NCI-H748 (cell line): Measurements from ENCODE around the gene BACH1.
"Not testable (repeated sequence)": the region's sequence is repeated elsewhere in the genome, so short reads cannot be mapped to it uniquely, and the experiment has no call there.

ENCODE experiments used
- DNase-seq: peaks from one replicate; lab custom pipeline; 2025; ENCODE audit not compliant: unreplicated experiment; lab: John Stamatoyannopoulos, UW

Gene BACH1

GRCh38 chr21:29298348-29299045 lies at the start of gene BACH1:
TSS of gene BACH1 (plus strand) at chr21:29298922. CDS start at chr21:29321281, 22,359 bp downstream.
- DNase-seq: peak; percentile 90

- DNase-seq: not testable (repeated sequence)
Observed at GRCh38 chr21:29249289-29249688, 49.4 kb upstream of the BACH1 start.

DNA sequence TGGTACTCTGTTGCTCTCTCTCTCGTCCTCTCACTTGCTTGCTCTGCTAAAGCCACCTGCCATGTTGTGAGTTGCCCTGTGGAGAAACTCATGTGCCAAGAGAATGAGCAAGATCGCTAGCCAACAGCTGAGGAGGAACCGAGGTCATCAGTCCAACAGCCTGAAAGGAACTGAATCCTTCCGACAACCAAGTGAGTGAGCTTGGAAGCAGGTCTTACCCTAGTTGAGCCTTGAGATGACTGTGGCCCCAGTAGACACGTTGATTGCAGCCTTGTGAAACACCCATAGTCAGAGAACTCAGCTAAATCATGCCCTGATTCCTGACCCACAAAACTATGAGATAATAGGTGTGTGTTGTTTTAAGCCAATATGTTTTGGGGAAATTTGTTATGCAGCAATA lies 48.1 kb upstream of the BACH1 start:
- DNase-seq: no peak

- DNase-seq: not testable (repeated sequence)
Observed at GRCh38 chr21:29253861-29254260, 44.9 kb upstream of the BACH1 start.

- no peak for DNase-seq
Observed at GRCh38 chr21:29254550-29254949, 44.2 kb upstream of the BACH1 start.

DNA sequence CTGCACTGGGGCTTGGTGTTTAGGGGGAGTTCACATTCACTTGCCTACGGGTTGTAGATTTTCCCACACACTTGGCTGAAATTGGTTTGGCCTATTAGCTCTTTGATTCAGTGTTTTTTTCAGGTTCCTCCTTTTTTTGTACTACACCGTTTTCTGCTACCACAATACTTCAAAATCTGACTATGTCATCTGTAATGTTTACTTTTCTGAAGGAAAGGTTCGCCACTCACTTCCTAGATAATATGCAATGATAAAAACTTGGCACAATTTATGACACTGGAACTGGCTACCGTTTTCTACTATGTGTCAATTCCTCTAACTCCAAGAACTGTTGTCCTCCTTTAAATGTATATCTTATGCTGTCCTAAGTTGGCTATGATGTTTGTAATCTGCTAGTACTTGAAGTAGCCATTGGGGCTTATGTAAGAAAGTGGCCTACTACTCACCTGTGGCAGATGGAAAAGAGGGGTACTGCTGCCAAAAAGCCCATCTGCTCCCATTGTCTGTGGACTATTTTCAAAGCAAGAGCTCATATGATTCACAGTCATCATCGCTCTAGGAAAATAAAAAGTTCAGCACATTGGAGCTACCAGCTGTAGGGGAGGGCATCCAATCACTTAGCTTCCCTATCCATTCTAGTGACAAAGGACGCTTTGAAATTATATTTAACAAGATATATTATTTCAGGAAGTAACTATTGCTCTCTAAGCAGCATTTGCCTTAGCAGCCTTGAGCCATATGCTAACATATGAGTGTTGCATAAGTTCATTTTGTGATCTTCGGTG lies 42.4 kb upstream of the BACH1 start:
- peak; percentile 23 for DNase-seq

- no peak for DNase-seq
Observed at GRCh38 chr21:29257701-29258100, 41.0 kb upstream of the BACH1 start.

DNA sequence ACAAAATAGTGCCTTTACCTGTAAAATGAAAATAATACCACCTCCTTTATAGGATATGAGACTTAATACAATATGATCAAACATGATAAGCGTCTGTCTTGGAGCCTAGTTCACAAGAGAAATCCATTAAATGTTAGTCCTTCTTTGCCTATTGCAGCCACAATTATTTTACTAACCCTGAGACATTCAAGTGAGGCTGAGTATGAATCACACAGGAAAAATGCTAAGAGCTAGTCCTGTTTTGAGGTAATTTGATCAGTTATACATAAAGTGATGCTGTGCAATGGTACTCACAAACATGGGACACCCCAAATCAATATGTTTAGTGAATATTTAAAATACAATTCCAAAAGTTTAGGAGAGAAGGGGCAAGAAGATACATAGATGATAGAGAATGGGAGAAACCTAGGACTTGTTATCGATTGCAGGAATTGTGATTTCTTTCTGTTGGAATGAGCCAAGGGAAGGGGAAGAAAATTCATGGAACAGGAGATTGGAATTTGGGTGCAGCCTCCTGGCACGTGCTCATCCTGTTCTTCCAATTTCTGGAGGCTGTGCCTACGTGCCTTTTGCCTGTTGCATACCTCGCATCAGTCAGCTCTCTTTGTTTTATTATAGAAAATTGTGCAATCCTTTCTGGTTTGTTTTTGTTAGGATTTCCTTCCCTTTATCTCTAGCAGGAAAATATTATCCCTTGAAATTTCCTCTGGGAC lies 39.9 kb upstream of the BACH1 start:
- DNase-seq: no peak

DNA sequence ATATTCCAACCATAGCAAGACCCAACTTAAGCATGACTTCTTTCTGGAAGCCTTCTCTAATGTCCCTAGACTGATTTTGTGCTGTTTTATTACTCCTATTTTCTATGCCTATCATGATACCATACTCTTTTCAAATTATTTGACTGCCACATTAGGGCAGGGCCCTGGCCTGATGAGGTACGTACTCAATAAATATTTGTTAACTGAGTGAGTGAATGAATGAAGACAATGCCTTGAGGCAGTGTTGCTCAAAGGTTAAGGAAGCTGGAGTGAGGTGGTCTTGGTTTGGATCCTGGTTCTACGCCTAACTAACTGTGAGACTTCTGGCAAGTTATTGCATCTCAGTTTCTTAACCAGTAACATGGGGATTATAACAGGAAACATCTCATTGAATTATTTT lies 38.3 kb upstream of the BACH1 start:
- DNase-seq: no peak

DNA sequence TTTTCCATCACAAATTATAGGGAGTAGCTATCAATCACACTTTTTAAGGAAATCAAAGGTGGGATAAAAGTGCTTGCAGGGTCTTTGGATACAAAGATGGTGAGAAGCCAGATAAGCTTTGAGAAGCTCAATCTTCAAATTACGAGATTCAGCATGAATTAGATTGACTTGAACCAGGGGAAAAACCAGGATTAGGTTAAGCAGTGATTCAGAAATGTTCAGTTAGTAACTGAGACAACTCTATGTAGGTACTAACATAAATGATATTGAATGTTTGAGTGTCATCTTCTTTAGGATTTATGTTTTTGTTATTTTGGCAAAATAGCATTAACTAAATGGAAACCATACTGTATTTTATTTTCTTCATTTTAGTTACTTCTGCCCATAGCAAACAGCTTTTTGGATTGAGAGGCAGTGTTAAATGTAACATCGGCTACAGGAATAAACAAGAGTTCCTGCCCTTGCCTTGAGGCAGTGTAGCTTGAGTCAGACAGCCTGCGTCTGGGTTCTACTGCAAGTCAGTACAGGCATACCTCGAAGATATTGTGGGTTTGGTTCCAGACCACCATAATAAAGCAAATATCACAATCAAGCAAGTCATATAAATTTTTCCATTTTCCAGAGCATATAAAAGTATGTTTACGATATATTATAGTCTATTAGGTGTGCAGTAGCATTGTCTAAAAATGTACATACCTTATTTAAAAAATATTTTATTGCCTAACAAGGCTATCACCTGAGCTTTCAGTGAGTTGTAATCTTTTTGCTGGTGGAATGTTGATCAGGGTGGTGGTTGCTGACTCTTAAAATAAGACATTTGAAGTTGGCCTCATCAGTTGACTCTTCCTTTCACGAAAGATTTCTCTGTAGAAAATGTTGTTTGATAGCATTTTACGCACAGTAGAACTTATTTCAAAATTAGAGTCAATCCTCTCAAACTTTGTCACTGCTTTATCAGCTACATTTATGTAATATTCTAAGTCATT lies 36.9 kb upstream of the BACH1 start:
- DNase-seq: no peak

- DNase-seq: no peak
Observed at GRCh38 chr21:29264721-29265120, 34.0 kb upstream of the BACH1 start.

DNA sequence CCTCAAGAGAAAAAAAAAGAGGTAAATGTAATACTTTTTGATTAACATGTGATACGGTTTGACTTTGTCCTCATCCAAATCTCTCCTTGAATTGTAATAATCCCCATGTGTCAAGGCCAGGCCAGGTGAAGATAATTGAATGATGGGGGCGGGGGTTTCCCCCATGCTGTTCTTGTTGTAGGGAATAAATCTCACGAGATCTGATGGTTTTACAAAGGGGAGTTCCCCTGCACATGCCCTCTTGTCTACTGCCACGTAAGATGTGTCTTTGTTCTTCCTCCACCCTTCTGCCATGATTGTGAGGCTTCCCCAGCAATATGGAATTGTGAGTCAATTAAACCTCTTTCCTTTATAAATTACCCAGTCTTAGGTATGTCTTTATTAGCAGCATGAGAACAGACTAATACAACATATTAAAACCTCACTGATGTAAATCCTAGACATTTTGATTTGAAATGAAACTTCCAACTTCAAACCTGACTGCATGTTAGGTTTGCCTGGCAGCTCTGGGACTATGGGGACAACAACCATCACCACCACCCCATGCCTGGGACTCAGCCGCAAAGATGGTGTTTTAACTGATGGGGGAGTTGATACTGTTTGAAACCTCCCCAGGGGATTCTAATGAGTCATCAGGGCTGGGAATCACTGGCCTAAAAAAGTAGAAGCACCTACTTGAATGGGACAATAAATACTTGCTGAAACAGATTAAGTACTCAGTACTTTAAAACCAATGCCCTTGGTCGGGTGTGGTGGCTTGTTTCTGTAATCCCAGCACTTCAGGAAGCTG lies 32.8 kb upstream of the BACH1 start:
- no peak for DNase-seq

DNA sequence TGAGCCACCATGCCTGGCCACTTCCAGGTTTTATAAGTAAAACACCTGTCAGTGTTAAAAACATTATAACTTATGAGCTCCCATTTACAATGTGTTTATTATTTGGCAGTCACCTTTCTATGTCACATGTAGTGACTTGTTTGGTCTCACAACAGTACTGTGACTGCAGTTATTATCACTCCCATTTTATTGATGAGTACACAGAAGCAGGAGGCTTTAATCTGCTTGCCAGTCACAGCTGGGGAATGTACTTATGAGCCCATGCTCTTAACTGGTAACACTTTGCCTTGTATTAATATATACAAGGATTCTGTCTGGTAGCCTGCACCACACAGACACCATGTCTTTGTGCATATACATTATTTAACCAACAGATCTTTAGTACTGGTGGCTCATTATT lies 31.1 kb upstream of the BACH1 start:
- peak; percentile 38 for DNase-seq

DNA sequence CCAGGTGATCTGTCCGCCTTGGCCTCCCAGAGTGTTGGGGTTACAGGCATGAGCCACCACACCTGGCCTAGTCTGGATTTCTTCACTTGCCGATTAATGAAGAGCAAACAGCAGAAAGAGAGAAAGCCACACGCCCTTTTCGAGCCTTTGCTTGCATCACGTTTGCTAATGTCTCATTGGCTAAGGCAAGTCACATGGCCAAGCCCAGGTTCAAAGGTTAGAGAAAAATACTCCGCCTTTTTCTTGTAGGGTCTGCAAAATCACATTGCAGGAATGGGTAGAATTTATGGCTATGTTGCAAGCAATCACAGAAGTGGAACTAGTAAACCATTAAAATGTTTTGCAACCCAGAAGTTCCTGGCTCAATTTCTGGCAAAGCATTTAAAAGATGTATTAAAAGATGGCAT lies 26.8 kb upstream of the BACH1 start:
- DNase-seq: no peak

- peak; percentile 10 for DNase-seq
Observed at GRCh38 chr21:29277442-29277841, 21.3 kb upstream of the BACH1 start.

DNA sequence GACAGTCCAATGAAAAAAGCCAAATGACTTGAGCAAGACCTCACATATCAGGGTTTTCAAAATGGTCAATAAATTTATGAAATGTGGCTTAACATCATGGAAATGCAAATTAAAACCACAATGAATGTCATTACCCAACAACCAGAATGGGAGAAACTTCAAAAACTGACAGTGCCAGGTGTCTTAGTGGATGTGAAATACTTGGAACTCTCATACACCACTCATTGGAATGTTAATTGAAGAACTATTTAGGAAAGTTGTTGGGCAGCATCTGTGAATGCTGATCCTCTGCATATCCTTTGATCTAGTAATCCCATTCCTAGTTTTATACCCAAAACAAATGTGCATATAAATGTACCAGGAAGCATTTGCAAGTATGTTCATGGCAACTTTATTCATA lies 19.2 kb upstream of the BACH1 start:
- no peak for DNase-seq

DNA sequence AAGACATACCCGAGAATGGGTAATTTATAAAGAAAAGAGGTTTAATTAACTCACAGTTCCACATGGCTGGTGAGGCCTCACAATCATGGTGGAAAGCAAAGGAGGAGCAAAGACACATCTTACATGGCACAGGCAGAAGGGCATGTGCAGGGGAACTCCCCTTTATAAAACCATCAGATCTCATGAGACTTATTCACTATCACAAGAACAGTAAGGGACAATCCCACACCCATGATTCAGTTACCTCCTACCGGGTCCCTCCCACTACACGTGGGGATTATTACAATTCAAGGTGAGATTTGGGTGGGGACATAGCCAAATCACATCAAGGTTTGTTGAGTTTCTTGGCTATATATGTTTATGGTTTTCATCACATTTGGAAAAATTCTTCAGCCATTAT lies 16.9 kb upstream of the BACH1 start:
- not testable (repeated sequence) for DNase-seq

GRCh38 chr21:29287383-29287782 lies 11.3 kb upstream of the BACH1 start:
- DNase-seq: no peak

GRCh38 chr21:29288239-29288638 lies 10.5 kb upstream of the BACH1 start:
- no peak for DNase-seq

- no peak for DNase-seq
Observed at GRCh38 chr21:29289317-29289716, 9.4 kb upstream of the BACH1 start.
